Activated naive CD4-positive, alpha-beta T cell treated with anti-CD3 and anti-CD28 coated beads, Interleukin-2, amount 10 ng/mL, durations not matched to agents 7 days and 5 days (primary cell): ENCODE measurements around the gene EEIG2.

Experiments
- CTCF ChIA-PET: fragments of 350-600 bp; sonication (Branson Sonifier 250); formaldehyde crosslinking; loops from one replicate; lab custom pipeline; 2021; ENCODE audit warnings: antibody characterized with exemption; lab: Charles Lee
- DNase-seq: peaks from one replicate; pipeline ENCODE4 v3.0.0-alpha.2; 2020
- H3K27ac Mint-ChIP-seq: one replicate; pipeline ENCODE4 v1.8.0; 2021; ENCODE audit warnings: mild to moderate bottlenecking, moderate library complexity, mixed read lengths
- H3K27me3 Mint-ChIP-seq: one replicate; pipeline ENCODE4 v1.8.0; 2021; ENCODE audit warnings: mild to moderate bottlenecking, mixed read lengths
- H3K36me3 Mint-ChIP-seq: one replicate; pipeline ENCODE4 v1.8.0; 2021; ENCODE audit warnings: mixed read lengths
- H3K4me1 Mint-ChIP-seq: one replicate; pipeline ENCODE4 v1.8.0; 2021; ENCODE audit warnings: mixed read lengths
- H3K4me3 Mint-ChIP-seq: one replicate; pipeline ENCODE4 v1.8.0; 2021; ENCODE audit warnings: mild to moderate bottlenecking, moderate library complexity, mixed read lengths
- H3K9me3 Mint-ChIP-seq: one replicate; pipeline ENCODE4 v1.8.0; 2021; ENCODE audit warnings: mixed read lengths

The EEIG2 gene

DNA sequence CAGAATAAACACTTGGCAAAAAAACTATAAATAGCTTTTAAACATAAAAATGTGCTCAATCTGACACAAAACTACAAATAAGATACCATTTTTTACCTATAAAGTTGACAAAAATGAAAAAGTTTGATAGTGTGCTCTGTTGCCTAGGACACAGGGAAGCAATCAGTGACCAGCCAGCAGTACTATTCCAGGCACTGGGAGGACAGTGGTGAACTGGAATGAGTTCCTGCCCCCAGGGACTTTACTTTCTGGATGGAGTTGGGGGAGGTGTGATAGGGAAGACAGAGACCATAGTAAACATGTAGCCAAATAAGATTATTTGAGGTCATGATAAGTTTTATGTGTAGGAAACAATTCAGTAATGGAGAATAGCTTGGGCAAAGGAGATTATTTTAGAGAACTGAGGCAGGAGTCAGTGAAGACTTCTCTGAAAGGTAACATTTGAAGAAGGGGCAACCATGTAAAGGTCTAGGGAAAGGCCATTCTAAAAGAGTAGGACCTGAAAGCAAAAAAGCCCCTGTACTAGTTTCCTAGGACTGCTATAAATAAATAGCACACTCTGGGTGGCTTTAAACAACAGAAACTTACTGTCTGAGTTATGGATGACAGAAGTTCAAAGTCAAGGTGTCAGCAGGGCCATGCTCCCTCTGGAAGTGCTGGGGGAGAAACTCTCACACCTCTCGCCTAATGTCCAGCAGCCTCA is 42.0 kb downstream of the EEIG2 start:
- peaks cover 3% of the 10 kb centered on the region for H3K36me3 Mint-ChIP-seq
- DNase-seq = no peak
- no peaks in the 10 kb centered on the region for H3K9me3 Mint-ChIP-seq
- no peaks in the 10 kb centered on the region for H3K4me1 Mint-ChIP-seq
- no peak overlapping the region for H3K4me3 Mint-ChIP-seq
- H3K27me3 Mint-ChIP-seq = no peaks in the 10 kb centered on the region
- CTCF ChIA-PET = no interaction called here
- no peak overlapping the region for H3K27ac Mint-ChIP-seq

DNA sequence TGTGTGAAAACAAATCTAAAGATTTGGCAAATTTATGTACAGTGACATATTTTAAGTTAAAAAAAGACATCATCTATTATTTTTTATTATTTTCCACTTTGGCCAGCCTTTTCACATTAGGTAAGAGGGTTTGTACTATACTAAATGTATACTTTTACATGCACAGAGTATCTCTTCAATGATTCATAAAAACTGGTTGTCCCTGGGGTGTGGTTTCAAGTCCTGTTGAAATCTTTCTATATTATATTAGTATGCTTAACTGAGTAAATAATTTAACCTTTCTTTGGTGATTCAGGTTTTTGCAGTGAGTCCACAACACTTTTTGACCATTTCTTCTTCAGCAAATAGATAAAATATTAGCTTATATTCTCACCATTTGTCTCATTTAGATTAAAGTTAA is 45.7 kb downstream of the EEIG2 start:
- DNase-seq = no peak
- Mint-ChIP-seq H3K27me3 (no peaks in the 10 kb centered on the region), H3K27ac (no peak overlapping the region), H3K4me1 (no peaks in the 10 kb centered on the region), H3K4me3 (no peak overlapping the region), H3K9me3 (no peaks in the 10 kb centered on the region), H3K36me3 (peaks cover 8% of the 10 kb centered on the region)
- CTCF ChIA-PET = interaction anchor here (0.8 kb wide), 1 partner anchor 35 kb away, joined by 3 read pairs; no protein-coding TSS in a partner anchor

GRCh38 chr1:108606478-108606877 is 46.6 kb downstream of the EEIG2 start:
- peaks cover 8% of the 10 kb centered on the region for H3K36me3 Mint-ChIP-seq
- H3K9me3 Mint-ChIP-seq = no peaks in the 10 kb centered on the region
- no peaks in the 10 kb centered on the region for H3K27me3 Mint-ChIP-seq
- DNase-seq = no peak
- no peak overlapping the region for H3K4me3 Mint-ChIP-seq
- no peaks in the 10 kb centered on the region for H3K4me1 Mint-ChIP-seq
- CTCF ChIA-PET = no interaction called here
- H3K27ac Mint-ChIP-seq = no peak overlapping the region

DNA sequence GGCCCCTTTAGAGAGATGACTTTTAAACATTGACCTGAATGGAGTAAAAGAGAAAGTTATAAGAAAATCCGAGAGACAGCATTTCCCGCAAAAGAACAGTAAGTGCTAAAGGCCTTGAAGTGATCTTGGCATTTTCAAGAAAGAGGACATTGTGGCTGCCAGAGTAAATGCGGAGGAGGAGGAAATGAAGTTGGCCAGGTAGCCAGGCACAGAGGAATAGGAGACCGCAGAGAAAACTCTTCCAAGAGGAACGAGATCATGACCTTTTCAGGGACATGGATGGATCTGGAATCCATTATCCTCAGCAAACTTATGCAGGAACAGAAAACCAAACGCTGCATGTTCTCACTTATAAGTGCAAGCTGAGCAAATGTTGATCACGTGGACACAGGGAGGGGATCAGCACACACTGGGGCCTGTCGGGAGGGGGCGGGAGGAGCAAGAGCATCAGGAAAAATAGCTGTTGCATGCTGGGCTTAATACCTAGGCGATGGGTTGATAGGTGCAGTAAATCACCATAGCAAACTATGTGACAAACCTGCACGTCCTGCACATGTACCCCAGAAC is 49.7 kb downstream of the EEIG2 start:
- Mint-ChIP-seq H3K4me1 (no peaks in the 10 kb centered on the region), H3K27me3 (no peaks in the 10 kb centered on the region), H3K9me3 (no peaks in the 10 kb centered on the region), H3K36me3 (peaks cover 6% of the 10 kb centered on the region), H3K4me3 (no peak overlapping the region), H3K27ac (no peak overlapping the region)
- no peak for DNase-seq
- CTCF ChIA-PET = no interaction called here
